NT2/D1 (cell line): Measurements from ENCODE around the gene GALNT18.

ENCODE experiments used
- SUZ12 ChIP-seq: IDR thresholded peaks from 2 replicates; pipeline ENCODE4 v1.6.1; 2011; ENCODE audit not compliant: insufficient read length, insufficient read depth; ENCODE audit errors: extremely low read depth
- ZNF274 ChIP-seq: IDR thresholded peaks from 2 replicates; pipeline ENCODE4 v1.6.1; 2011; ENCODE audit warnings: mild to moderate bottlenecking, low read depth, low read length

DNA sequence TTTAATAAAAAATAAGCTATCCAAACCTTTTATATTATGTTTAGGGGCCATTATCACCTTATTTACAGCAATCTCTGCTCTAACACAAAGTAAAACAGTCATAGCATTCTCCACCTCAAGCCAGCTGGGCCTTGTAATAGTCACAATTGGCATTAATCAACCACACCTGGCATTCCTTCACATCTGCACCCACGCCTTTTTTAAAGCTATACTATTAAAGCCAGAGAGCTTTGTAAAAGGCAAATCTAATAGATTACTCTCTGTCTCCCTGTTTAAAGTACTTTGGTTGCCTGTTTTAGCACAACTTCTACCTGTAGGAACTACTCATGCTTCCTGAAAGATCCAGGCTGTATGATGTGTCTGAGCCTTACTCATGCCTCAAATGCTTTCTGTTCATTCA lies 381.8 kb downstream of the GALNT18 start:
- TF ChIP-seq ZNF274 (no peak), SUZ12 (no peak)
